ENCODE measurements around the gene ELF1.

The ELF1 gene

GRCh38 chr13:40985381-40986100 lies 33.6 kb downstream of the ELF1 start:
- H3K9me3 ChIP-seq (ENCODE audit: low read length), result no peaks in the 10 kb centered on the region
- H3K27me3 ChIP-seq (ENCODE audit: insufficient read depth, low read length), result no peaks in the 10 kb centered on the region
- H3K79me2 ChIP-seq (ENCODE audit: insufficient read depth, low read length), result peaks cover 99% of the 10 kb centered on the region
- peak overlapping the region; percentile 53 for H3K4me3 ChIP-seq (ENCODE audit: low read depth, low read length, poor library complexity, severe bottlenecking)
- peak overlapping the region; percentile 78 for H3K4me2 ChIP-seq (ENCODE audit: low read length)
- H3K36me3 ChIP-seq (ENCODE audit: insufficient read depth, low read length), result peaks cover 35% of the 10 kb centered on the region
- H3F3A ChIP-seq (ENCODE audit: insufficient read depth, low read length), result 0 out of 2 replicates have a peak, but pooled peaks cover 11% of the 10 kb centered on the region
- H4K20me1 ChIP-seq (ENCODE audit: insufficient read depth, low read length), result no peaks in the 10 kb centered on the region
- H3K27ac ChIP-seq (ENCODE audit: low read depth, low read length, poor library complexity, severe bottlenecking), result peak overlapping the region; percentile 90
- no peak for TF ChIP-seq EZH2 (IDR thresholded peaks at IDR 0.05; ENCODE audit: borderline replicate concordance, low read length)
- TF ChIP-seq, protein P1, sequence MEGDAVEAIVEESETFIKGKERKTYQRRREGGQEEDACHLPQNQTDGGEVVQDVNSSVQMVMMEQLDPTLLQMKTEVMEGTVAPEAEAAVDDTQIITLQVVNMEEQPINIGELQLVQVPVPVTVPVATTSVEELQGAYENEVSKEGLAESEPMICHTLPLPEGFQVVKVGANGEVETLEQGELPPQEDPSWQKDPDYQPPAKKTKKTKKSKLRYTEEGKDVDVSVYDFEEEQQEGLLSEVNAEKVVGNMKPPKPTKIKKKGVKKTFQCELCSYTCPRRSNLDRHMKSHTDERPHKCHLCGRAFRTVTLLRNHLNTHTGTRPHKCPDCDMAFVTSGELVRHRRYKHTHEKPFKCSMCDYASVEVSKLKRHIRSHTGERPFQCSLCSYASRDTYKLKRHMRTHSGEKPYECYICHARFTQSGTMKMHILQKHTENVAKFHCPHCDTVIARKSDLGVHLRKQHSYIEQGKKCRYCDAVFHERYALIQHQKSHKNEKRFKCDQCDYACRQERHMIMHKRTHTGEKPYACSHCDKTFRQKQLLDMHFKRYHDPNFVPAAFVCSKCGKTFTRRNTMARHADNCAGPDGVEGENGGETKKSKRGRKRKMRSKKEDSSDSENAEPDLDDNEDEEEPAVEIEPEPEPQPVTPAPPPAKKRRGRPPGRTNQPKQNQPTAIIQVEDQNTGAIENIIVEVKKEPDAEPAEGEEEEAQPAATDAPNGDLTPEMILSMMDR (IDR thresholded peaks at IDR 0.05; ENCODE audit: low read length), result no peak
- H3K4me1 ChIP-seq (ENCODE audit: insufficient read depth, low read length, severe bottlenecking), result peaks cover 98% of the 10 kb centered on the region
- H3K9ac ChIP-seq (ENCODE audit: low read length), result peak overlapping the region; percentile 55
- no peaks in the 10 kb centered on the region for H3K9me2 ChIP-seq (ENCODE audit: low read depth, low read length)
- H2AFZ ChIP-seq (ENCODE audit: low read length), result no peak overlapping the region

GRCh38 chr13:40984668-40985366 lies 34.3 kb downstream of the ELF1 start:
- TF ChIP-seq, protein P1 (IDR thresholded peaks at IDR 0.05; ENCODE audit: low read length), result no peak
- no peak for TF ChIP-seq EZH2 (IDR thresholded peaks at IDR 0.05; ENCODE audit: borderline replicate concordance, low read length)
- Histone ChIP-seq H3K9ac (ENCODE audit: low read length) (peak overlapping the region; percentile 55), H3K27me3 (ENCODE audit: insufficient read depth, low read length) (no peaks in the 10 kb centered on the region), H3K4me3 (ENCODE audit: low read depth, low read length, poor library complexity, severe bottlenecking) (peak overlapping the region; percentile 53), H4K20me1 (ENCODE audit: insufficient read depth, low read length) (no peaks in the 10 kb centered on the region), H2AFZ (ENCODE audit: low read length) (no peak overlapping the region), H3K27ac (ENCODE audit: low read depth, low read length, poor library complexity, severe bottlenecking) (peak overlapping the region; percentile 90), H3K4me2 (ENCODE audit: low read length) (peak overlapping the region; percentile 78), H3K79me2 (ENCODE audit: insufficient read depth, low read length) (peaks cover 99% of the 10 kb centered on the region), H3K9me3 (ENCODE audit: low read length) (no peaks in the 10 kb centered on the region), H3K36me3 (ENCODE audit: insufficient read depth, low read length) (peaks cover 37% of the 10 kb centered on the region), H3K9me2 (ENCODE audit: low read depth, low read length) (no peaks in the 10 kb centered on the region), H3F3A (ENCODE audit: insufficient read depth, low read length) (0 out of 2 replicates have a peak, but pooled peaks cover 11% of the 10 kb centered on the region), H3K4me1 (ENCODE audit: insufficient read depth, low read length, severe bottlenecking) (peaks cover 98% of the 10 kb centered on the region)

- 0 out of 2 replicates have a peak, but pooled peaks cover 11% of the 10 kb centered on the region for H3F3A ChIP-seq (ENCODE audit: insufficient read depth, low read length)
- no peaks in the 10 kb centered on the region for H4K20me1 ChIP-seq (ENCODE audit: insufficient read depth, low read length)
- no peaks in the 10 kb centered on the region for H3K9me3 ChIP-seq (ENCODE audit: low read length)
- peak overlapping the region; percentile 73 for H3K4me3 ChIP-seq (ENCODE audit: low read depth, low read length, poor library complexity, severe bottlenecking)
- H3K9ac ChIP-seq (ENCODE audit: low read length), result peak overlapping the region; percentile 75
- H3K27me3 ChIP-seq (ENCODE audit: insufficient read depth, low read length), result no peaks in the 10 kb centered on the region
- H3K9me2 ChIP-seq (ENCODE audit: low read depth, low read length), result no peaks in the 10 kb centered on the region
- peak overlapping the region; percentile 78 for H3K4me2 ChIP-seq (ENCODE audit: low read length)
- no peak overlapping the region for H2AFZ ChIP-seq (ENCODE audit: low read length)
- H3K4me1 ChIP-seq (ENCODE audit: insufficient read depth, low read length, severe bottlenecking), result peaks cover 100% of the 10 kb centered on the region
- peak overlapping the region; percentile 90 for H3K27ac ChIP-seq (ENCODE audit: low read depth, low read length, poor library complexity, severe bottlenecking)
- no peak for TF ChIP-seq EZH2 (IDR thresholded peaks at IDR 0.05; ENCODE audit: borderline replicate concordance, low read length)
- TF ChIP-seq, protein P1 (IDR thresholded peaks at IDR 0.05; ENCODE audit: low read length), result no peak
- H3K36me3 ChIP-seq (ENCODE audit: insufficient read depth, low read length), result peaks cover 42% of the 10 kb centered on the region
- peaks cover 99% of the 10 kb centered on the region for H3K79me2 ChIP-seq (ENCODE audit: insufficient read depth, low read length)
Measured at GRCh38 chr13:40983725-40984667, 35.1 kb downstream of the ELF1 start.

Measured in OCI-LY1 (cell line).